ENCODE data around the gene CPA1. TPM values are rescaled to one million over a fixed set of nuclear protein-coding genes. Genes with fewer than 3 reads are reported as not detected.

CPA1 gene
- total RNA-seq, 1 experiment from 2014 or later = 7.9 TPM

DNA sequence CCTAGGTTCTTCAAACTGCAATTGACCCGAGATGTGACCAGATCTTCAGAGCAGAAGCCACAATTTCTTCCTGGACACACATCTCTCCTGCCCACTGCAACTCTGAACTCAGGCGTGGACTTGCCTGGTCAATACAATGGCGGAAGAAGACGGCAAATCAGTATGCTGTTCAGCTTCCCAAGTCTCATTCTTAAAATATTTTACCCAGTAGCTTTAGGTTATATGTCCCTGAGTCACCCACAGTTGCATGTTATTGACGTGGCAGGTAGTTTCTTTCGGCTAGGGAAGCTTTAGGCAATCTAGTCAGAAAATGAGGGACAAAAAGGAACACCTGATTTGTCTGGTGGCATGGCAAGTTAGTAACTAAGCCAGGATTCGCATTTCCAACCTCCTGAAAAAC lies 38.0 kb downstream of the CPA1 start (continued):
- no peak for TF ChIP-seq OVOL2 (CRISPR knock-in tag; IDR thresholded peaks at IDR 0.05; ENCODE audit: borderline replicate concordance)
- TF ChIP-seq, protein P1, sequence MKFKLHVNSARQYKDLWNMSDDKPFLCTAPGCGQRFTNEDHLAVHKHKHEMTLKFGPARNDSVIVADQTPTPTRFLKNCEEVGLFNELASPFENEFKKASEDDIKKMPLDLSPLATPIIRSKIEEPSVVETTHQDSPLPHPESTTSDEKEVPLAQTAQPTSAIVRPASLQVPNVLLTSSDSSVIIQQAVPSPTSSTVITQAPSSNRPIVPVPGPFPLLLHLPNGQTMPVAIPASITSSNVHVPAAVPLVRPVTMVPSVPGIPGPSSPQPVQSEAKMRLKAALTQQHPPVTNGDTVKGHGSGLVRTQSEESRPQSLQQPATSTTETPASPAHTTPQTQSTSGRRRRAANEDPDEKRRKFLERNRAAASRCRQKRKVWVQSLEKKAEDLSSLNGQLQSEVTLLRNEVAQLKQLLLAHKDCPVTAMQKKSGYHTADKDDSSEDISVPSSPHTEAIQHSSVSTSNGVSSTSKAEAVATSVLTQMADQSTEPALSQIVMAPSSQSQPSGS (CRISPR knock-in tag; IDR thresholded peaks at IDR 0.05; ENCODE audit: borderline replicate concordance, low read depth) = no peak
- TF ChIP-seq, protein P2, sequence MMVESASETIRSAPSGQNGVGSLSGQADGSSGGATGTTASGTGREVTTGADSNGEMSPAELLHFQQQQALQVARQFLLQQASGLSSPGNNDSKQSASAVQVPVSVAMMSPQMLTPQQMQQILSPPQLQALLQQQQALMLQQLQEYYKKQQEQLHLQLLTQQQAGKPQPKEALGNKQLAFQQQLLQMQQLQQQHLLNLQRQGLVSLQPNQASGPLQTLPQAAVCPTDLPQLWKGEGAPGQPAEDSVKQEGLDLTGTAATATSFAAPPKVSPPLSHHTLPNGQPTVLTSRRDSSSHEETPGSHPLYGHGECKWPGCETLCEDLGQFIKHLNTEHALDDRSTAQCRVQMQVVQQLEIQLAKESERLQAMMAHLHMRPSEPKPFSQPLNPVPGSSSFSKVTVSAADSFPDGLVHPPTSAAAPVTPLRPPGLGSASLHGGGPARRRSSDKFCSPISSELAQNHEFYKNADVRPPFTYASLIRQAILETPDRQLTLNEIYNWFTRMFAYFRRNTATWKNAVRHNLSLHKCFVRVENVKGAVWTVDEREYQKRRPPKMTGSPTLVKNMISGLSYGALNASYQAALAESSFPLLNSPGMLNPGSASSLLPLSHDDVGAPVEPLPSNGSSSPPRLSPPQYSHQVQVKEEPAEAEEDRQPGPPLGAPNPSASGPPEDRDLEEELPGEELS (CRISPR knock-in tag; IDR thresholded peaks at IDR 0.05) = no peak
- TF ChIP-seq, protein P3, sequence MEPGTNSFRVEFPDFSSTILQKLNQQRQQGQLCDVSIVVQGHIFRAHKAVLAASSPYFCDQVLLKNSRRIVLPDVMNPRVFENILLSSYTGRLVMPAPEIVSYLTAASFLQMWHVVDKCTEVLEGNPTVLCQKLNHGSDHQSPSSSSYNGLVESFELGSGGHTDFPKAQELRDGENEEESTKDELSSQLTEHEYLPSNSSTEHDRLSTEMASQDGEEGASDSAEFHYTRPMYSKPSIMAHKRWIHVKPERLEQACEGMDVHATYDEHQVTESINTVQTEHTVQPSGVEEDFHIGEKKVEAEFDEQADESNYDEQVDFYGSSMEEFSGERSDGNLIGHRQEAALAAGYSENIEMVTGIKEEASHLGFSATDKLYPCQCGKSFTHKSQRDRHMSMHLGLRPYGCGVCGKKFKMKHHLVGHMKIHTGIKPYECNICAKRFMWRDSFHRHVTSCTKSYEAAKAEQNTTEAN (CRISPR knock-in tag; IDR thresholded peaks at IDR 0.05) = no peak

DNA sequence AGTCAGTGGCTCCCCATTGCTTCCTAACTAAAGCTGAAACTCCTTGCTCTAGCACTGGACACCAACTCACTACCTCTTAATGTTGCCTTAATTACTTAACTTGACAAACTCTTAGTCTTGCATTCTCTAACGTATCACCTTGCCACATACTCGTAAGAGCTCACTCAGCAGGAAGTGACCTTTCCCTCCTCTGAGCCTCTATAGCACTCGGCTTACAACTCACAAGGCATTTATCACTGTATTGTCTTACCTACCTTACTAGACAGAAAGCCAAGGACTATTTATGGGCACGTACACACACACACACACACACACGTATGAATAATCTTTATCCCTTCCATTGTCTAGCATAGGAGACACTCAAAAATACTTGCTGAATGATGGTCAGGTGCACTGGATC lies 39.4 kb downstream of the CPA1 start:
- Mint-ChIP-seq H3K27ac (peak overlapping the region; percentile 28; the same call in 1 of the 2 replicates), H3K4me3 (no peak overlapping the region), H3K4me1 (peaks cover 36% of the 10 kb centered on the region), H3K9me3 (no peaks in the 10 kb centered on the region), H3K27me3 (ENCODE audit: low read depth) (no peaks in the 10 kb centered on the region), H3K36me3 (no peaks in the 10 kb centered on the region)
- ATAC-seq (peak; percentile 68), DNase-seq (ENCODE audit: low spot score) (no peak)
- TF ChIP-seq ZNF423 (CRISPR knock-in tag; IDR thresholded peaks at IDR 0.05) (no peak), ZNF219 (CRISPR knock-in tag; IDR thresholded peaks at IDR 0.05; ENCODE audit: borderline replicate concordance) (no peak), TEAD4 (CRISPR knock-in tag; IDR thresholded peaks at IDR 0.05) (no peak), NFYB (CRISPR knock-in tag; conservative IDR thresholded peaks at IDR 0.05; ENCODE audit: low read depth) (no peak), ETV6 (CRISPR knock-in tag; IDR thresholded peaks at IDR 0.05) (no peak), TP53 (CRISPR knock-in tag; IDR thresholded peaks at IDR 0.05) (no peak), ZNF317 (CRISPR knock-in tag; IDR thresholded peaks at IDR 0.05; ENCODE audit: borderline replicate concordance, low read depth) (no peak), ZNF416 (CRISPR knock-in tag; IDR thresholded peaks at IDR 0.05) (no peak), TEAD1 (CRISPR knock-in tag; IDR thresholded peaks at IDR 0.05) (no peak), SMAD4 (CRISPR knock-in tag; IDR thresholded peaks at IDR 0.05) (no peak), NFE2L1 (CRISPR knock-in tag; IDR thresholded peaks at IDR 0.05) (no peak), ZBTB21 (CRISPR knock-in tag; IDR thresholded peaks at IDR 0.05; ENCODE audit: borderline replicate concordance) (no peak), GTF2I (CRISPR knock-in tag; conservative IDR thresholded peaks at IDR 0.05) (no peak), NR3C1 (CRISPR knock-in tag; conservative IDR thresholded peaks at IDR 0.05; ENCODE audit: low read depth) (no peak)
- TF ChIP-seq, protein P4, sequence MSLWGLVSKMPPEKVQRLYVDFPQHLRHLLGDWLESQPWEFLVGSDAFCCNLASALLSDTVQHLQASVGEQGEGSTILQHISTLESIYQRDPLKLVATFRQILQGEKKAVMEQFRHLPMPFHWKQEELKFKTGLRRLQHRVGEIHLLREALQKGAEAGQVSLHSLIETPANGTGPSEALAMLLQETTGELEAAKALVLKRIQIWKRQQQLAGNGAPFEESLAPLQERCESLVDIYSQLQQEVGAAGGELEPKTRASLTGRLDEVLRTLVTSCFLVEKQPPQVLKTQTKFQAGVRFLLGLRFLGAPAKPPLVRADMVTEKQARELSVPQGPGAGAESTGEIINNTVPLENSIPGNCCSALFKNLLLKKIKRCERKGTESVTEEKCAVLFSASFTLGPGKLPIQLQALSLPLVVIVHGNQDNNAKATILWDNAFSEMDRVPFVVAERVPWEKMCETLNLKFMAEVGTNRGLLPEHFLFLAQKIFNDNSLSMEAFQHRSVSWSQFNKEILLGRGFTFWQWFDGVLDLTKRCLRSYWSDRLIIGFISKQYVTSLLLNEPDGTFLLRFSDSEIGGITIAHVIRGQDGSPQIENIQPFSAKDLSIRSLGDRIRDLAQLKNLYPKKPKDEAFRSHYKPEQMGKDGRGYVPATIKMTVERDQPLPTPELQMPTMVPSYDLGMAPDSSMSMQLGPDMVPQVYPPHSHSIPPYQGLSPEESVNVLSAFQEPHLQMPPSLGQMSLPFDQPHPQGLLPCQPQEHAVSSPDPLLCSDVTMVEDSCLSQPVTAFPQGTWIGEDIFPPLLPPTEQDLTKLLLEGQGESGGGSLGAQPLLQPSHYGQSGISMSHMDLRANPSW (CRISPR knock-in tag; conservative IDR thresholded peaks at IDR 0.05; ENCODE audit: low read depth) = no peak
- TF ChIP-seq, protein P5, sequence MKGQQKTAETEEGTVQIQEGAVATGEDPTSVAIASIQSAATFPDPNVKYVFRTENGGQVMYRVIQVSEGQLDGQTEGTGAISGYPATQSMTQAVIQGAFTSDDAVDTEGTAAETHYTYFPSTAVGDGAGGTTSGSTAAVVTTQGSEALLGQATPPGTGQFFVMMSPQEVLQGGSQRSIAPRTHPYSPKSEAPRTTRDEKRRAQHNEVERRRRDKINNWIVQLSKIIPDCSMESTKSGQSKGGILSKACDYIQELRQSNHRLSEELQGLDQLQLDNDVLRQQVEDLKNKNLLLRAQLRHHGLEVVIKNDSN (CRISPR knock-in tag; IDR thresholded peaks at IDR 0.05) = no peak
- TF ChIP-seq, protein P6, sequence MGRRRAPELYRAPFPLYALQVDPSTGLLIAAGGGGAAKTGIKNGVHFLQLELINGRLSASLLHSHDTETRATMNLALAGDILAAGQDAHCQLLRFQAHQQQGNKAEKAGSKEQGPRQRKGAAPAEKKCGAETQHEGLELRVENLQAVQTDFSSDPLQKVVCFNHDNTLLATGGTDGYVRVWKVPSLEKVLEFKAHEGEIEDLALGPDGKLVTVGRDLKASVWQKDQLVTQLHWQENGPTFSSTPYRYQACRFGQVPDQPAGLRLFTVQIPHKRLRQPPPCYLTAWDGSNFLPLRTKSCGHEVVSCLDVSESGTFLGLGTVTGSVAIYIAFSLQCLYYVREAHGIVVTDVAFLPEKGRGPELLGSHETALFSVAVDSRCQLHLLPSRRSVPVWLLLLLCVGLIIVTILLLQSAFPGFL (CRISPR knock-in tag; IDR thresholded peaks at IDR 0.05; ENCODE audit: borderline replicate concordance) = no peak
- TF ChIP-seq, protein P2 (CRISPR knock-in tag; IDR thresholded peaks at IDR 0.05) = no peak
- ChIA-PET POLR2A (interaction anchor here (0.7 kb wide), 1 partner anchor 28 kb away, joined by 4 read pairs; no protein-coding TSS in a partner anchor), CTCF (interaction anchor here (1.1 kb wide), 1 partner anchor 38 kb away, joined by 3 read pairs; no protein-coding TSS in a partner anchor)

Measured in WTC11 (cell line).